Esophagus muscularis mucosa (tissue), 4 donors: Measurements from ENCODE around the gene PNPLA7. TPM values are rescaled to one million over a fixed set of nuclear protein-coding genes. Genes with fewer than 3 reads are reported as not detected.

Experiments
- DNase-seq: peaks from one replicate; pipeline ENCODE4 v3.0.0-alpha.2; 2017; ENCODE audit errors: extremely low spot score
- H3K27ac ChIP-seq, 4 donors: fragments of 200-600 bp; sonication (generic); replicated peaks in 1 of 4; 1 replicate in 3 of 4; 2 replicates in 1 of 4; pipeline ENCODE4 v1.5.1; 2016 to 2019; ENCODE audit warnings: mild to moderate bottlenecking in 1 of 4
- H3K27me3 ChIP-seq, 4 donors: fragments of 200-600 bp; sonication (generic); one replicate each; pipeline versions ENCODE4 v1.5.1 to v1.6.0; 2016 to 2019
- H3K36me3 ChIP-seq, 4 donors: fragments of 200-600 bp; sonication (generic); one replicate each; pipeline ENCODE4 v1.5.1; 2016 to 2019
- H3K4me1 ChIP-seq, 4 donors: fragments of 200-600 bp; sonication (generic); one replicate each; pipeline ENCODE4 v1.5.1; 2016 to 2019
- H3K4me3 ChIP-seq, 4 donors: fragments of 200-600 bp; sonication (generic); 1 replicate in 2 of 4; 2 replicates in 2 of 4; pipeline ENCODE4 v1.5.1; 2016 to 2019; ENCODE audit warnings: mild to moderate bottlenecking in 4 of 4, moderate library complexity in 1 of 4
- H3K9me3 ChIP-seq, 4 donors: fragments of 200-600 bp; sonication (generic); 1 replicate in 3 of 4; 2 replicates in 1 of 4; pipeline ENCODE4 v1.5.1; 2016 to 2019
- CTCF ChIP-seq, 3 experiments: fragments of 200-600 bp in 2 of 3; fragments of 450-650 bp in 1 of 3; sonication (generic) in 2 of 3; IDR thresholded peaks; one replicate each; pipeline ENCODE4 v1.5.1; 2017 to 2019; ENCODE audit warnings: antibody characterized with exemption in 3 of 3, mild to moderate bottlenecking in 2 of 3, moderate library complexity in 1 of 3
- EP300 ChIP-seq: sonication (generic); formaldehyde crosslinking; IDR thresholded peaks from one replicate; pipeline ENCODE4 v1.6.1; 2017; ENCODE audit warnings: antibody characterized with exemption
- POLR2A ChIP-seq: fragments of 450-650 bp; IDR thresholded peaks from one replicate; pipeline ENCODE4 v1.6.1; 2017; ENCODE audit warnings: antibody characterized with exemption, moderate library complexity, mild to moderate bottlenecking, low read depth
- POLR2AphosphoS5 ChIP-seq, 2 donors: sonication (generic); formaldehyde crosslinking; IDR thresholded peaks; one replicate each; pipeline ENCODE4 v1.6.1; 2017; ENCODE audit warnings: antibody characterized with exemption in 2 of 2
- WGBS: methylation state at CpG from one replicate; pipeline ENCODE4 v1.1.5; 2018; 5-methylcytosine and 5-hydroxymethylcytosine counted together
- intact Hi-C: fragments of 100-400 bp; cut with DNase I; formaldehyde crosslinking; loops from one replicate; pipeline ENCODE4 v1.15.1; 2023
- total RNA-seq, 4 donors: library from RNA; depleted of rRNA; stranded (reverse); fragments of >200 nt; gene quantifications; one replicate each; pipeline versions ENCODE4 v1.1.0 to v1.2.1, GENCODE V29; 2016

PNPLA7 gene
- total RNA-seq, 4 donors from 2014 or later: 3.0 to 6.2 (median 4.0) TPM

- H3K4me3 ChIP-seq: no peak overlapping the region
- H3K9me3 ChIP-seq: no peaks in the 10 kb centered on the region
- no peaks in the 10 kb centered on the region for H3K4me1 ChIP-seq
- peaks cover 0 to 53% (median 30%) of the 10 kb centered on the region in 4 donors for H3K36me3 ChIP-seq
- WGBS: 95% methylated on average over 34 of the region's 45 CpGs
- intact Hi-C loops: no loop called here
- DNase-seq: no peak
- H3K27ac ChIP-seq: no peak overlapping the region
- TF ChIP-seq POLR2A (no peak), CTCF (IDR thresholded peaks at IDR 0.05) (no peak), POLR2AphosphoS5 (IDR thresholded peaks at IDR 0.05) (no peak), EP300 (no peak)
- no peaks in the 10 kb centered on the region for H3K27me3 ChIP-seq
Observed at GRCh38 chr9:137500666-137501397, 49.4 kb downstream of the PNPLA7 start.

- 91% methylated on average over 25 of the region's 36 CpGs for WGBS
- intact Hi-C loops: no loop called here
Observed at GRCh38 chr9:137499858-137500661, 50.1 kb downstream of the PNPLA7 start.

GRCh38 chr9:137499416-137499815, 50.8 kb downstream of the PNPLA7 start:
- H3K36me3 ChIP-seq: peaks cover 0 to 53% (median 31%) of the 10 kb centered on the region in 4 donors
- no peak for DNase-seq
- no peak overlapping the region for H3K4me3 ChIP-seq
- intact Hi-C loops: no loop called here
- H3K9me3 ChIP-seq: no peaks in the 10 kb centered on the region
- H3K27ac ChIP-seq: no peak overlapping the region
- no peaks in the 10 kb centered on the region for H3K27me3 ChIP-seq
- TF ChIP-seq POLR2AphosphoS5 (IDR thresholded peaks at IDR 0.05) (no peak), CTCF (IDR thresholded peaks at IDR 0.05) (no peak), EP300 (no peak), POLR2A (no peak)
- H3K4me1 ChIP-seq: no peaks in the 10 kb centered on the region
- 90% methylated on average over 2 of the region's 16 CpGs for WGBS

More at GRCh38 chr9:137499858-137500661, 50.1 kb downstream of the PNPLA7 start:
- Histone ChIP-seq H3K36me3 (peaks cover 0 to 53% (median 31%) of the 10 kb centered on the region in 4 donors), H3K9me3 (no peaks in the 10 kb centered on the region), H3K27ac (no peak overlapping the region), H3K4me1 (no peaks in the 10 kb centered on the region), H3K27me3 (no peaks in the 10 kb centered on the region), H3K4me3 (no peak overlapping the region)
- TF ChIP-seq POLR2AphosphoS5 (IDR thresholded peaks at IDR 0.05) (no peak), POLR2A (no peak)
- no peak for DNase-seq

- no peak overlapping the region for H3K4me3 ChIP-seq
- no peaks in the 10 kb centered on the region for H3K9me3 ChIP-seq
- intact Hi-C loops: no loop called here
- H3K4me1 ChIP-seq: peaks cover 0 to 4% (median under 1%) of the 10 kb centered on the region in 4 donors
- WGBS: 90% methylated on average over 11 of the region's 16 CpGs
- DNase-seq: no peak
- peaks cover 0 to 53% (median 31%) of the 10 kb centered on the region in 4 donors for H3K36me3 ChIP-seq
- no peak overlapping the region for H3K27ac ChIP-seq
- no peak for TF ChIP-seq EP300
- no peak for TF ChIP-seq POLR2AphosphoS5 (IDR thresholded peaks at IDR 0.05)
- no peak for TF ChIP-seq CTCF (IDR thresholded peaks at IDR 0.05)
- TF ChIP-seq POLR2A: no peak
- H3K27me3 ChIP-seq: no peaks in the 10 kb centered on the region
Observed at GRCh38 chr9:137498720-137499150, 51.5 kb downstream of the PNPLA7 start.
